COLO668 (cell line): ENCODE measurements around the gene AFF3.

Experiments
- DNase-seq: peaks from one replicate; lab custom pipeline; 2025; ENCODE audit not compliant: unreplicated experiment; lab: John Stamatoyannopoulos, UW

AFF3 gene

GRCh38 chr2:99651930-99652670 lies 490.3 kb downstream of the AFF3 start:
- no peak for DNase-seq

- DNase-seq, result no peak
These were observed 493.2 kb downstream of the AFF3 start for GRCh38 chr2:99648906-99649789.

GRCh38 chr2:99648178-99648844 lies 494.1 kb downstream of the AFF3 start:
- no peak for DNase-seq

DNA sequence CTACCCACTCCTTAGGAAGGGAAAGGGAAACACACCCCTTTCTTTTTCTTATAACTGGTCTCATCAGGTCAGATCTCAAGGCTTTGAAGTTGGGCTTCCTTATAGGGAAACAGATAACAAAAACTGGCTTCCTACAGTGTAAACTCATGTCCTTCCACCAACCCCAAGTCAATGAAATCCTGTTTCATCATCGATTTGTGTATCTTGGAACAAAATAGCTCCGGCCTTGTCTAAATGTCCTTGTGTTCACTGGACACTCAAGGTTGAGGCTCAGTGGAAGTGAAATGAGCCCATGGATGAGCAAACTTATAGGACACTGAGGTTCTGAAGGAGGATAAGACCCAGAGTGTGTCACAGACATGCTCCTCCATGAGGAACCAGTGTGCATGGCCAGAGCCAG lies 496.4 kb downstream of the AFF3 start:
- no peak for DNase-seq

DNA sequence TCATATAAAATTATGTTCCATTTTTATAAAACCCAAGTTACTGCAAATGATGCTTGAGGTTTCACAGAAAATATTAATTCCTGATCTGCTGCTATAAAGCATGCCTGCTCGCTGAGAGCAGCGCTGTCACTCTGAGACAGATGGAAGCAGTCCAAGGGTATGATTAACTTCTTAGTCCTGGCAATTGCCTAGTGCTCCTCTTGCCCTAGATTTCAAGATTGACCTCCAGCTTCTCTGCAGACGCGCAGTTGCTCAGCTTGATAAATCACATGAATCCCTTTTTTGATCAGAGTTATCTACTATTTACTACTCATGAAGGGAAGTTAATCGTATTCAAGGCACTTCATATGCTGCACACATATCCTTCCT lies 498.0 kb downstream of the AFF3 start:
- no peak for DNase-seq

DNA sequence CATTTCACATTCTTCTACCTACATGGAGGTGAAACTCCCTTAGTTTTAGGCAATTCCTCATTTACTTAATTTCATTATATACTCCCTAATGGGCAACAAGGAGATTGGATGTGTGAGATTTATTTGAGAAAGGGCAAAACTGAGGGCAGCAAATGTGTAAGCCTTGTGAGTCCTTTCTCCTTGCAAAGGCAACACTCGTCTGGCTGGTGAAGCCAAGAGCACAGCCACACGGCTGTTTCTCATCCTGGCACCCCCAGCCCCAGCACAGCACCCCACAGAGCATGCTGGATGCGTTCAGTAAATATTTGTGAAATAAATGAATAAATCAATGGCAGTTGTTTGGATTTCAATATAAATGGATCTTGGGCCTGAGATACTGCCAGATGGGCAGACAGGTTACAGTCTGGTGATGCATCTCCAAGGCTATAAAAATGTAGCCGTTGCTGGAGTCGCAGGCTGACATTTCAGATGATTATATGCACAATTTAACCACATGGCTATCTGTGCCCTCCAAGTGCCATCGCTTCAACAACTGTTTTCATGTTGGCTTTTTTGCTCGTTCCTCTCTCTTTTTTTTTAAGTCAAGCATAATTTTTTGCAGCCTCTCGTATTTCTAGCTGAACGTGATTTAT lies 498.5 kb downstream of the AFF3 start:
- DNase-seq, result no peak

GRCh38 chr2:99641999-99642398 lies 500.4 kb downstream of the AFF3 start:
- DNase-seq, result no peak

GRCh38 chr2:99640635-99641151 lies 501.7 kb downstream of the AFF3 start:
- DNase-seq, result no peak

- DNase-seq, result no peak
These were observed 503.6 kb downstream of the AFF3 start for GRCh38 chr2:99638791-99639190.

DNA sequence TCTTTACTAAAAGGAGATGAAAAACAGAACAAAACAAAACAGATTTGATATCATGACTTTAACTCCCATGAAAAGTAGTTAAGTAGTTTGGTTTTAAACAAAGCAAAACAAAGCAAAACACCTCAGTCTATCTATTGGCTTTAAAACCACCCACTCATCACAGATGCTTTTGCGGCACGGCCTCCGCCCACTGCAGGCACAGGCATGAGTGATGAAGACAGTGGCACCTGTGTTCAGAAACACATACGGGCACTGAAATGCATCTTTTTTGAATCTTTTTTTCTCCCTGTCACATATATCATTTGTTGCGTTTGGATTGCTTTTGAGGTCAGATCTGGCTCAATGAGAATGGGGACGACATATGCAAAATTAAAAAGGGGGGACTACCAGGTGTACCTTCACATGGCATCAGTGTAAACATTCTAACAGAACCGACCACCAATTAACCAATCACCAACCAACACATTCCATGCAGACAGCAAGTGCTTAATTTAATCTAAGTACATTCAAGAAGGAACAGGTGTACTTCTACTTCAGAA lies 505.2 kb downstream of the AFF3 start:
- DNase-seq, result no peak

GRCh38 chr2:99636144-99637034 lies 506.0 kb downstream of the AFF3 start:
- no peak for DNase-seq

- no peak for DNase-seq
These were observed 506.7 kb downstream of the AFF3 start for GRCh38 chr2:99635710-99636109.

- no peak for DNase-seq
These were observed 508.2 kb downstream of the AFF3 start for GRCh38 chr2:99634234-99634633.

DNA sequence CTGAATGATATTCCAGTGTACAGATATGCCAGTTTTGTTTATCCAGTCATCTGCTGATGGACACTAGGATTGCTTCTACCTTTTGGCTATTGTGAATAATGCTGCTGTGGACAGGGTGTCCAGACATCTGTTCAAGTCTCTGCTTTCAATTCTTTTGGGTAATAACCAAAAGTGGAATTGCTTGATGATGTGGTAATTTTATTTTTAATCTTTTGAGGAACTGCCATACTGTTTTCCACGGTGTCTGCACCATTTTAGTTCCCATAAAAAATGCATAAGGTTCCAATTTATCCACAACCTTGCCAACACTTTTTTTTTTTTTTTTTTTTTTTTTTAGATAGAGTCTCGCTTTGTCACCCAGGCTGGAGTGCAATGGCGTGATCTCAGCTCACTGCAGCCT lies 510.7 kb downstream of the AFF3 start:
- DNase-seq, result no peak

GRCh38 chr2:99629320-99629719 lies 513.1 kb downstream of the AFF3 start:
- no peak for DNase-seq

DNA sequence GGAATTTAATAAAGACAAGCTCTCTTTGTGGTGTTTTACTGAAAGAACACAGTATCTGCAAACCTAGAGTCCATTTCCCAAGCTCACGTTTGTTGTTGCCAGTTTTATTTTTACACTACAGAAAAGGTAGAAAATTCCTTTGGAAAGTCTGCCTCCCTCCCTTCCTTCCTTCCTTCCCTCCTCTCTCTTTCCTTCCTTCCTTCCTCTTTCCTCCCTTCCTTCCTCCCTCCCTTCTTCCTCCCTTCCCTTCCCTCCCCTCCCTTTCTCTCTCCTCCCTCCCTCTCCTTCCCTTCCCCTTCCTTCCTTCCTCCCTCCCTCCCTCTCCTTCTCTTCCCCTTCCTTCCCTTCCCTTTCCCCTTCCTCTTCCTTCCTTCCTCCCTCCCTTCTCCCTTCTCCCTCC lies 516.2 kb downstream of the AFF3 start:
- DNase-seq, result no peak

GRCh38 chr2:99624677-99625076 lies 517.7 kb downstream of the AFF3 start:
- no peak for DNase-seq

DNA sequence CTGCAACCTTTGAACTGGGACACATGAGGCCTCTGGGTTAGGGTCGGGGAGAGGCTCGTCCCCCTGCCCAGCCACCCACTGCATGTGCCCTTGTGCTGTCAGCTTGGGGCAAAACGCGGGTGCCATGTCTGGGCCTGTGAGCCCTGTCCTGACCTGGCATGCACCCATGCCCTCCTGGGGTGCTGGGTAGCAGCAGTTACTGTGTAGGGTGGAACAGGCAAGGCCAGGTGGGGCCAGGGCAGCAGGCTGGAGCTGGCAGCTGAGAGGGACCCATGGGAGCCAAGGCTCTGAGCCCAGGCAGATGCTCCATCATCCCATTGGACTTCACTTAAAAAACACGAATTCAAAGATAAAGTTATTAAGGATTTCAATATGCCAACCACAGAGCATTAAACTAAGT lies 518.8 kb downstream of the AFF3 start:
- DNase-seq, result no peak

DNA sequence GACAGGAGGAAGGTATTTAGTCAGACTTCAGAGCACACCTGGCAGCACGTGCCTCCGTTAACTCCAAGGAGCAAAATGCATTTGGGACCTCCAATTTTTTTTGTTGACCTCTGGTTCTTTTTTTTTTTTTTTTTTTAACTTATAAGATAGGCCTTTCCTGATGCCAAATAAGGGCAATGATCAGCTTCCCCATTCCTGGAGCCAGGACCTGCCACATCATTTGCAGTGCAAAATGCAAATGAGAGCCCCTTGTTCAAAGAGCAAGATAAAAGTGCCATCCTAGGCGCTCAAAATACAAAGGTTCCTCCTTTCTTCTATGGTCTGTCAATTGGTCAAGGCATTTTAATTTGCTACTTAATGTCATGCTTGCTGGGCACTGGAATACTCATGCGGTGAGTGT lies 519.4 kb downstream of the AFF3 start:
- no peak for DNase-seq

GRCh38 chr2:99622534-99622933 lies 519.9 kb downstream of the AFF3 start:
- no peak for DNase-seq
